CD14-positive monocyte (primary cell): ENCODE results near the gene TTBK1. TPM values are rescaled to one million over a fixed set of nuclear protein-coding genes. Genes with fewer than 3 reads are reported as not detected.

Source experiments
- DNase-seq, 3 donors: peaks; one replicate each; pipeline ENCODE4 v3.0.0-alpha.2; 2011 to 2022
- H2AFZ ChIP-seq: 2 replicates; pipeline ENCODE4 v1.6.0; 2012; ENCODE audit warnings: mild to moderate bottlenecking, low read depth, low read length, inconsistent platforms; ENCODE audit not compliant: insufficient read depth, poor library complexity, severe bottlenecking
- H3K27ac ChIP-seq, 2 donors: 1 replicate in 1 of 2; 2 replicates in 1 of 2; pipeline ENCODE4 v1.5.1; 2012 to 2013; ENCODE audit warnings: low read length in 2 of 2, control low read depth in 1 of 2, inconsistent platforms in 1 of 2, low read depth in 1 of 2, mild to moderate bottlenecking in 1 of 2
- H3K27me3 ChIP-seq, 2 donors: one replicate each; pipeline versions ENCODE4 v1.6.0 to v1.6.1; 2011 to 2013; ENCODE audit warnings: low read length in 2 of 2; ENCODE audit not compliant: control insufficient read depth in 2 of 2, insufficient read depth in 2 of 2
- H3K36me3 ChIP-seq, 2 donors: replicated peaks in 1 of 2; 1 replicate in 1 of 2; 2 replicates in 1 of 2; pipeline versions ENCODE4 v1.5.1 to v1.6.1; 2012 to 2013; ENCODE audit warnings: low read length in 2 of 2, control low read depth in 1 of 2, inconsistent platforms in 1 of 2, mild to moderate bottlenecking in 1 of 2; ENCODE audit not compliant: insufficient read depth in 2 of 2, control insufficient read depth in 1 of 2
- H3K4me1 ChIP-seq, 2 donors: 1 replicate in 1 of 2; 2 replicates in 1 of 2; pipeline versions ENCODE4 v1.5.1 to v1.6.1; 2012 to 2013; ENCODE audit warnings: low read length in 2 of 2, control low read depth in 1 of 2, inconsistent platforms in 1 of 2, mild to moderate bottlenecking in 1 of 2, moderate library complexity in 1 of 2; ENCODE audit not compliant: insufficient read depth in 2 of 2, control insufficient read depth in 1 of 2
- H3K4me2 ChIP-seq: replicated peaks from 2 replicates; pipeline ENCODE3; 2012; ENCODE audit warnings: low read length, moderate library complexity, mild to moderate bottlenecking; ENCODE audit not compliant: poor library complexity, severe bottlenecking; ENCODE audit errors: extremely low read depth
- H3K4me3 ChIP-seq, 3 experiments: fragments of 200-600 bp in 1 of 3; sonication (generic) in 1 of 3; replicated peaks in 1 of 3; 1 replicate in 2 of 3; 2 replicates in 1 of 3; pipeline ENCODE4 v1.5.1; 2011 to 2013; ENCODE audit warnings: low read length in 3 of 3, mild to moderate bottlenecking in 3 of 3, control low read depth in 2 of 3, low read depth in 2 of 3, inconsistent platforms in 1 of 3, moderate library complexity in 1 of 3
- H3K79me2 ChIP-seq: 2 replicates; pipeline ENCODE4 v1.6.0; 2012; ENCODE audit warnings: mild to moderate bottlenecking, control low read depth, inconsistent platforms, low read length, moderate library complexity; ENCODE audit not compliant: insufficient read depth
- H3K9ac ChIP-seq: 2 replicates; pipeline ENCODE4 v1.6.0; 2017; ENCODE audit warnings: low read length, mild to moderate bottlenecking; ENCODE audit not compliant: insufficient read depth, poor library complexity, severe bottlenecking
- H3K9me3 ChIP-seq, 2 donors: replicated peaks in 1 of 2; 1 replicate in 1 of 2; 2 replicates in 1 of 2; pipeline versions ENCODE4 v1.5.1 to v1.6.1; 2012 to 2013; ENCODE audit warnings: low read length in 2 of 2, control low read depth in 1 of 2; ENCODE audit not compliant: control insufficient read depth in 1 of 2, insufficient read depth in 1 of 2
- H4K20me1 ChIP-seq: 2 replicates; pipeline ENCODE4 v1.6.0; 2012; ENCODE audit warnings: mild to moderate bottlenecking, low read length, control low read depth, moderate library complexity; ENCODE audit not compliant: insufficient read depth
- H3K27ac Mint-ChIP-seq, 7 donors: one replicate each; pipeline ENCODE4 v1.8.0; 2020; ENCODE audit warnings: mild to moderate bottlenecking in 7 of 7, mixed read lengths in 7 of 7, moderate library complexity in 6 of 7, inconsistent platforms in 2 of 7
- H3K27me3 Mint-ChIP-seq, 3 donors: one replicate each; pipeline ENCODE4 v1.8.0; 2021 to 2022; ENCODE audit warnings: low read depth in 3 of 3, mild to moderate bottlenecking in 3 of 3, mixed read lengths in 3 of 3, moderate library complexity in 3 of 3, inconsistent platforms in 1 of 3
- H3K36me3 Mint-ChIP-seq, 2 donors: one replicate each; pipeline ENCODE4 v1.8.0; 2020; ENCODE audit warnings: mixed read lengths in 2 of 2, inconsistent platforms in 1 of 2, mild to moderate bottlenecking in 1 of 2
- H3K4me1 Mint-ChIP-seq: one replicate; pipeline ENCODE4 v1.8.0; 2020; ENCODE audit warnings: mild to moderate bottlenecking, mixed read lengths
- H3K4me3 Mint-ChIP-seq, 2 donors: one replicate each; pipeline ENCODE4 v1.8.0; 2020; ENCODE audit warnings: mild to moderate bottlenecking in 2 of 2, mixed read lengths in 2 of 2, moderate library complexity in 1 of 2
- H3K9me3 Mint-ChIP-seq, 7 donors: one replicate each; pipeline ENCODE4 v1.8.0; 2020 to 2022; ENCODE audit warnings: mixed read lengths in 7 of 7, mild to moderate bottlenecking in 6 of 7, moderate library complexity in 6 of 7, inconsistent platforms in 2 of 7
- CTCF ChIP-seq: fragments of 200-600 bp; IDR thresholded peaks from one replicate; pipeline ENCODE4 v1.8.0; 2022; ENCODE audit warnings: antibody characterized with exemption, mild to moderate bottlenecking
- WGBS: methylation state at CpG from one replicate; pipeline ENCODE4 v1.1.5; 2013; ENCODE audit warnings: missing lambda C conversion rate; ENCODE audit not compliant: insufficient coverage; 5-methylcytosine and 5-hydroxymethylcytosine counted together
- intact Hi-C, 2 donors: fragments of 100-400 bp; cut with micrococcal nuclease; formaldehyde crosslinking; loops; one replicate each; pipeline versions ENCODE4 v1.15.0 to v1.15.1; 2023
- polyA plus RNA-seq, 3 donors: library from polyadenylated mRNA; depleted of rRNA in 1 of 3; unstranded in 2 of 3; stranded (reverse) in 1 of 3; fragments of 300-500 nt in 2 of 3; fragments of >200 nt in 1 of 3; fragmentation: Illumina TruSeq in 2 of 3; gene quantifications; 1 replicate in 2 of 3; 2 replicates in 1 of 3; pipeline ENCODE4 v1.2.3, GENCODE V29; 2012 to 2021

Gene TTBK1
- polyA plus RNA-seq, 3 donors, result not detected

- 92% methylated on average over 2 of the region's 2 CpGs for WGBS
- Mint-ChIP-seq H3K9me3 (no peaks in the 10 kb centered on the region), H3K36me3 (no peaks in the 10 kb centered on the region), H3K27ac (no peak overlapping the region), H3K4me1 (peaks cover 26% of the 10 kb centered on the region), H3K27me3 (peaks cover 2 to 11% (median 3%) of the 10 kb centered on the region in 3 donors), H3K4me3 (no peak overlapping the region)
- H3K4me2 ChIP-seq, result no peak overlapping the region
- no peaks in the 10 kb centered on the region for H3K36me3 ChIP-seq
- TF ChIP-seq CTCF, result no peak
- no peaks in the 10 kb centered on the region for H3K79me2 ChIP-seq
- H4K20me1 ChIP-seq, result no peaks in the 10 kb centered on the region
- no peak overlapping the region for H3K4me3 ChIP-seq
- H3K4me1 ChIP-seq, result peaks cover 20 to 23% of the 10 kb centered on the region in 2 donors
- no peak overlapping the region for H2AFZ ChIP-seq
- H3K9ac ChIP-seq, result no peak overlapping the region
- H3K27me3 ChIP-seq, result no peaks in the 10 kb centered on the region
- no peaks in the 10 kb centered on the region for H3K9me3 ChIP-seq
- DNase-seq, result no peak
- intact Hi-C loops, result no loop called here
- no peak overlapping the region for H3K27ac ChIP-seq
Observed at GRCh38 chr6:43304882-43305281, 61.6 kb downstream of the TTBK1 start.

DNA sequence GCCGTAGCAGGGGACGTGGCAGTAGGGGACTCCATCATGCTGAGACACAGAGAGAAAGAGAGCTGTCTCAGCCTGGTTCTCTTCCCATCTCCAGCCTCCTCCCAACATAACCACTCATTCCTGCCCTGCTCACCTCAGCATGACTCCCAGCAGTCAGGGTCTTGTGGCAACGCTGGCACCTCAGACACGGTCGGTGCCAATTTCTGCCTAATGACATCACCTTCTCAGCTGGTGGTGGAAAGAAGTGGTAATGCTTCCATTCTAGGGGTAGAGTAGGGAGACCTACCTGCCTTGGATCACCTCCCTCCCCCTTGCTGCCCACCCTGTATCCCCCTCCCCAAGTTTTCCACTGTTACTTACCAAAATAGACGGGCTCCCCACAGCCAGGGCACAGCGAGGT, 62.8 kb downstream of the TTBK1 start:
- Mint-ChIP-seq H3K9me3 (no peaks in the 10 kb centered on the region), H3K4me3 (no peak overlapping the region), H3K27ac (no peak overlapping the region), H3K36me3 (no peaks in the 10 kb centered on the region), H3K4me1 (peaks cover 35% of the 10 kb centered on the region), H3K27me3 (peaks cover 0 to 6% (median 0%) of the 10 kb centered on the region in 3 donors)
- no peak overlapping the region for H2AFZ ChIP-seq
- no peak for DNase-seq
- TF ChIP-seq CTCF, result no peak
- H3K4me2 ChIP-seq, result no peak overlapping the region
- WGBS, result 100% methylated on average over 2 of the region's 7 CpGs
- intact Hi-C loops, result no loop called here
- no peak overlapping the region for H3K27ac ChIP-seq
- H3K9me3 ChIP-seq, result no peaks in the 10 kb centered on the region
- H3K9ac ChIP-seq, result no peak overlapping the region
- H3K4me3 ChIP-seq, result no peak overlapping the region
- no peaks in the 10 kb centered on the region for H3K27me3 ChIP-seq
- H4K20me1 ChIP-seq, result no peaks in the 10 kb centered on the region
- peaks cover 31 to 35% of the 10 kb centered on the region in 2 donors for H3K4me1 ChIP-seq
- no peaks in the 10 kb centered on the region for H3K79me2 ChIP-seq
- H3K36me3 ChIP-seq, result no peaks in the 10 kb centered on the region
